DMS153 (cell line): ENCODE data around the gene BLTP1.

ENCODE experiments used
- DNase-seq: peaks from one replicate; lab custom pipeline; 2025; lab: John Stamatoyannopoulos, UW

The BLTP1 gene

GRCh38 chr4:122151982-122152710, at the start of gene BLTP1:
TSS of gene BLTP1 (plus strand) at chr4:122152331. CDS start at chr4:122170648, 18,317 bp downstream.
- DNase-seq = peak; percentile 75

GRCh38 chr4:122104184-122104583, 47.9 kb upstream of the BLTP1 start:
- no peak for DNase-seq

GRCh38 chr4:122107680-122108079, 44.5 kb upstream of the BLTP1 start:
- no peak for DNase-seq

GRCh38 chr4:122110304-122110703, 41.8 kb upstream of the BLTP1 start:
- DNase-seq = peak; percentile 25

- DNase-seq = no peak
Observed at GRCh38 chr4:122117743-122118142, 34.4 kb upstream of the BLTP1 start.

GRCh38 chr4:122118243-122118642, 33.9 kb upstream of the BLTP1 start:
- DNase-seq = no peak

GRCh38 chr4:122119739-122120138, 32.4 kb upstream of the BLTP1 start:
- DNase-seq = no peak

- DNase-seq = no peak
Observed at GRCh38 chr4:122121593-122121992, 30.5 kb upstream of the BLTP1 start.

GRCh38 chr4:122122083-122122482, 30.0 kb upstream of the BLTP1 start:
- DNase-seq = no peak

- DNase-seq = no peak
Observed at GRCh38 chr4:122129061-122129460, 23.1 kb upstream of the BLTP1 start.

- DNase-seq = no peak
Observed at GRCh38 chr4:122131562-122132157, 20.5 kb upstream of the BLTP1 start.

- no peak for DNase-seq
Observed at GRCh38 chr4:122132891-122133290, 19.2 kb upstream of the BLTP1 start.

- no peak for DNase-seq
Observed at GRCh38 chr4:122139139-122139538, 13.0 kb upstream of the BLTP1 start.

- DNase-seq = no peak
Observed at GRCh38 chr4:122140834-122141233, 11.3 kb upstream of the BLTP1 start.

GRCh38 chr4:122142687-122143086, 9.4 kb upstream of the BLTP1 start:
- DNase-seq = no peak

- no peak for DNase-seq
Observed at GRCh38 chr4:122146652-122147051, 5.5 kb upstream of the BLTP1 start.

GRCh38 chr4:122150931-122151330, 1.2 kb upstream of the BLTP1 start:
- DNase-seq = no peak

GRCh38 chr4:122152711-122153226, 638 bp downstream of the BLTP1 start:
- no peak for DNase-seq

- no peak for DNase-seq
Observed at GRCh38 chr4:122156819-122157218, 4.7 kb downstream of the BLTP1 start.

GRCh38 chr4:122163301-122163700, 11.2 kb downstream of the BLTP1 start:
- peak; percentile 37 for DNase-seq

- DNase-seq = no peak
Observed at GRCh38 chr4:122163767-122164166, 11.6 kb downstream of the BLTP1 start.

- DNase-seq = no peak
Observed at GRCh38 chr4:122167369-122167768, 15.2 kb downstream of the BLTP1 start.

- DNase-seq = no peak
Observed at GRCh38 chr4:122170775-122171174, 18.6 kb downstream of the BLTP1 start.

GRCh38 chr4:122171323-122171722, 19.2 kb downstream of the BLTP1 start:
- DNase-seq = no peak
